ENCODE results near the gene DSG3.
A peak's percentile ranks its signal among the peaks of the same experiment; 100 is the strongest.

Gene DSG3

GRCh38 chr18:31447530-31448191 lies at the start of gene DSG3:
Gene DSG3 (plus strand): TSS chr18:31447741. CDS start chr18:31447878, 137 bp downstream.
- no peak for DNase-seq (ENCODE audit: low read depth)
- no peak within 1 kb of the TSS for H3K4me3 ChIP-seq (ENCODE audit: low read depth, low read length)
- no peak for TF ChIP-seq CTCF (IDR thresholded peaks at IDR 0.05; ENCODE audit: control insufficient read depth, extremely low read depth, insufficient read depth)

GRCh38 chr18:31398191-31398590 lies 49.4 kb upstream of the DSG3 start:
- DNase-seq (ENCODE audit: low read depth), result no peak
- TF ChIP-seq CTCF (IDR thresholded peaks at IDR 0.05; ENCODE audit: control insufficient read depth, extremely low read depth, insufficient read depth), result no peak
- H3K4me3 ChIP-seq (ENCODE audit: low read depth, low read length), result no peak overlapping the region

- H3K4me3 ChIP-seq (ENCODE audit: low read depth, low read length), result no peak overlapping the region
- DNase-seq (ENCODE audit: low read depth), result no peak
- TF ChIP-seq CTCF (IDR thresholded peaks at IDR 0.05; ENCODE audit: control insufficient read depth, extremely low read depth, insufficient read depth), result no peak
Observed at GRCh38 chr18:31399306-31400032, 48.1 kb upstream of the DSG3 start.

- no peak overlapping the region for H3K4me3 ChIP-seq (ENCODE audit: low read depth, low read length)
- DNase-seq (ENCODE audit: low read depth), result no peak
- no peak for TF ChIP-seq CTCF (IDR thresholded peaks at IDR 0.05; ENCODE audit: control insufficient read depth, extremely low read depth, insufficient read depth)
Observed at GRCh38 chr18:31401156-31402025, 46.1 kb upstream of the DSG3 start.

GRCh38 chr18:31402026-31402373 lies 45.5 kb upstream of the DSG3 start:
- TF ChIP-seq CTCF (IDR thresholded peaks at IDR 0.05; ENCODE audit: control insufficient read depth, extremely low read depth, insufficient read depth), result no peak

GRCh38 chr18:31403409-31403808 lies 44.1 kb upstream of the DSG3 start:
- H3K4me3 ChIP-seq (ENCODE audit: low read depth, low read length), result no peak overlapping the region
- DNase-seq (ENCODE audit: low read depth), result no peak
- no peak for TF ChIP-seq CTCF (IDR thresholded peaks at IDR 0.05; ENCODE audit: control insufficient read depth, extremely low read depth, insufficient read depth)

More at GRCh38 chr18:31402026-31402373, 45.5 kb upstream of the DSG3 start:
- H3K4me3 ChIP-seq (ENCODE audit: low read depth, low read length), result no peak overlapping the region
- peak; percentile 42 for DNase-seq (ENCODE audit: low read depth)
